HG03280 (cell line): ENCODE data around the gene TSPAN9.
"Not testable (repeated sequence)": the region's sequence is repeated elsewhere in the genome, so short reads cannot be mapped to it uniquely, and the experiment has no call there.

Source experiments
- ATAC-seq: cut with Tn5 transposase; IDR thresholded peaks from one replicate; pipeline ENCODE4 v1.9.1; 2021; ENCODE audit warnings: mild to moderate bottlenecking, moderate library complexity; ENCODE audit not compliant: unreplicated experiment

TSPAN9 gene

GRCh38 chr12:3043406-3043805 lies 33.8 kb upstream of the TSPAN9 start:
- ATAC-seq, result no peak

- no peak for ATAC-seq
These were observed 33.0 kb upstream of the TSPAN9 start for GRCh38 chr12:3044141-3044630.

GRCh38 chr12:3045494-3045893 lies 31.7 kb upstream of the TSPAN9 start:
- ATAC-seq, result no peak

- no peak for ATAC-seq
These were observed 31.2 kb upstream of the TSPAN9 start for GRCh38 chr12:3045989-3046388.

- ATAC-seq, result no peak
These were observed 30.6 kb upstream of the TSPAN9 start for GRCh38 chr12:3046441-3047200.

- ATAC-seq, result no peak
These were observed 29.2 kb upstream of the TSPAN9 start for GRCh38 chr12:3047961-3048360.

- no peak for ATAC-seq
These were observed 28.6 kb upstream of the TSPAN9 start for GRCh38 chr12:3048540-3048939.

GRCh38 chr12:3049176-3049575 lies 28.0 kb upstream of the TSPAN9 start:
- no peak for ATAC-seq

GRCh38 chr12:3049611-3050249 lies 27.4 kb upstream of the TSPAN9 start:
- ATAC-seq, result no peak

GRCh38 chr12:3054374-3054773 lies 22.8 kb upstream of the TSPAN9 start:
- no peak for ATAC-seq

- no peak for ATAC-seq
These were observed 22.0 kb upstream of the TSPAN9 start for GRCh38 chr12:3055026-3055703.

- no peak for ATAC-seq
These were observed 21.3 kb upstream of the TSPAN9 start for GRCh38 chr12:3055704-3056467.

- no peak for ATAC-seq
These were observed 16.1 kb upstream of the TSPAN9 start for GRCh38 chr12:3061059-3061458.

GRCh38 chr12:3061501-3062215 lies 15.5 kb upstream of the TSPAN9 start:
- ATAC-seq, result no peak

- ATAC-seq, result no peak
These were observed 11.9 kb upstream of the TSPAN9 start for GRCh38 chr12:3065300-3065699.

GRCh38 chr12:3065846-3066245 lies 11.3 kb upstream of the TSPAN9 start:
- ATAC-seq, result not testable (repeated sequence)

GRCh38 chr12:3069714-3070113 lies 7.5 kb upstream of the TSPAN9 start:
- ATAC-seq, result no peak

- ATAC-seq, result no peak
These were observed 6.1 kb upstream of the TSPAN9 start for GRCh38 chr12:3071107-3071506.

GRCh38 chr12:3071710-3072109 lies 5.5 kb upstream of the TSPAN9 start:
- no peak for ATAC-seq

- peak; percentile 46 for ATAC-seq
These were observed 3.5 kb upstream of the TSPAN9 start for GRCh38 chr12:3073438-3074250.
